ENCODE measurements around the gene HES7.

HES7 gene

GRCh38 chr17:8156246-8156992 lies 32.5 kb upstream of the HES7 start:
- peak; percentile 93 for DNase-seq (ENCODE audit: extremely low spot score, insufficient read length, low read depth)
- FAIRE-seq = peak; percentile 100

GRCh38 chr17:8155996-8156245 lies 32.0 kb upstream of the HES7 start:
- no peak for DNase-seq (ENCODE audit: extremely low spot score, insufficient read length, low read depth)
- FAIRE-seq = no peak

GRCh38 chr17:8155231-8155995 lies 31.5 kb upstream of the HES7 start:
- FAIRE-seq (no peak), DNase-seq (ENCODE audit: extremely low spot score, insufficient read length, low read depth) (no peak)

GRCh38 chr17:8154608-8155155 lies 30.8 kb upstream of the HES7 start:
- DNase-seq (ENCODE audit: extremely low spot score, insufficient read length, low read depth) (no peak), FAIRE-seq (no peak)

- FAIRE-seq = peak; percentile 29
- DNase-seq (ENCODE audit: extremely low spot score, insufficient read length, low read depth) = no peak
Measured at GRCh38 chr17:8153957-8154607, 30.2 kb upstream of the HES7 start.

GRCh38 chr17:8153525-8153956 lies 29.6 kb upstream of the HES7 start:
- FAIRE-seq (no peak), DNase-seq (ENCODE audit: extremely low spot score, insufficient read length, low read depth) (no peak)

- no peak for FAIRE-seq
Measured at GRCh38 chr17:8153031-8153451, 29.1 kb upstream of the HES7 start.

GRCh38 chr17:8152112-8152775 lies 28.3 kb upstream of the HES7 start, which contains the start of gene PER1:
Gene PER1 (minus strand): TSS chr17:8152404. CDS start chr17:8150706, 1,698 bp downstream.
- no peak for DNase-seq (ENCODE audit: extremely low spot score, insufficient read length, low read depth)

More at GRCh38 chr17:8153031-8153451, 29.1 kb upstream of the HES7 start:
- DNase-seq (ENCODE audit: extremely low spot score, insufficient read length, low read depth) = no peak

GRCh38 chr17:8151641-8152111 lies 27.8 kb upstream of the HES7 start:
- FAIRE-seq (no peak), DNase-seq (ENCODE audit: extremely low spot score, insufficient read length, low read depth) (no peak)

More at GRCh38 chr17:8152112-8152775, 28.3 kb upstream of the HES7 start, which contains the start of gene PER1:
- FAIRE-seq = peak; percentile 91

- peak; percentile 93 for FAIRE-seq
- DNase-seq (ENCODE audit: extremely low spot score, insufficient read length, low read depth) = peak; percentile 83
Measured at GRCh38 chr17:8151120-8151640, 27.3 kb upstream of the HES7 start.

- no peak for FAIRE-seq
Measured at GRCh38 chr17:8150194-8151119, 26.6 kb upstream of the HES7 start.

GRCh38 chr17:8149419-8150193 lies 25.7 kb upstream of the HES7 start:
- no peak for FAIRE-seq
- no peak for DNase-seq (ENCODE audit: extremely low spot score, insufficient read length, low read depth)

More at GRCh38 chr17:8150194-8151119, 26.6 kb upstream of the HES7 start:
- DNase-seq (ENCODE audit: extremely low spot score, insufficient read length, low read depth) = no peak

- DNase-seq (ENCODE audit: extremely low spot score, insufficient read length, low read depth) (no peak), FAIRE-seq (no peak)
Measured at GRCh38 chr17:8148560-8148959, 24.7 kb upstream of the HES7 start.

- no peak for FAIRE-seq
- DNase-seq (ENCODE audit: extremely low spot score, insufficient read length, low read depth) = no peak
Measured at GRCh38 chr17:8147805-8148404, 24.0 kb upstream of the HES7 start.

GRCh38 chr17:8147141-8147804 lies 23.4 kb upstream of the HES7 start:
- FAIRE-seq = no peak

GRCh38 chr17:8146381-8147140 lies 22.7 kb upstream of the HES7 start:
- FAIRE-seq (no peak), DNase-seq (ENCODE audit: extremely low spot score, insufficient read length, low read depth) (no peak)

More at GRCh38 chr17:8147141-8147804, 23.4 kb upstream of the HES7 start:
- DNase-seq (ENCODE audit: extremely low spot score, insufficient read length, low read depth) = no peak
